Kidney (tissue), 14 donors: ENCODE results near the gene NF2. TPM values are rescaled to one million over a fixed set of nuclear protein-coding genes. Genes with fewer than 3 reads are reported as not detected.

Experiments
- DNase-seq, 5 donors: peaks; one replicate each; pipeline ENCODE4 v3.0.0-alpha.2; 2013 to 2020
- FAIRE-seq: peaks from 2 replicates; lab custom pipeline; 2012; peaks lifted over from hg19 to GRCh38; lab: Jason Lieb, UNC
- H3K27ac ChIP-seq, 2 donors: one replicate each; pipeline ENCODE4 v1.7.0; 2013; ENCODE audit warnings: low read depth in 2 of 2, low read length in 2 of 2, inconsistent platforms in 1 of 2
- H3K27me3 ChIP-seq: one replicate; pipeline ENCODE4 v1.7.1; 2013; ENCODE audit warnings: low read length, inconsistent platforms; ENCODE audit not compliant: control insufficient read depth, insufficient read depth
- H3K36me3 ChIP-seq, 3 donors: one replicate each; pipeline versions ENCODE4 v1.7.0 to v1.7.1; 2013; ENCODE audit warnings: low read length in 3 of 3, control low read depth in 1 of 3, inconsistent platforms in 1 of 3; ENCODE audit not compliant: insufficient read depth in 3 of 3, control insufficient read depth in 2 of 3
- H3K4me1 ChIP-seq, 3 donors: one replicate each; pipeline versions ENCODE4 v1.7.0 to v1.7.1; 2013; ENCODE audit warnings: low read length in 3 of 3, inconsistent platforms in 1 of 3, low read depth in 1 of 3; ENCODE audit not compliant: control insufficient read depth in 2 of 3, insufficient read depth in 2 of 3
- H3K4me3 ChIP-seq, 3 donors: one replicate each; pipeline versions ENCODE4 v1.7.0 to v1.8.1; 2013; ENCODE audit warnings: low read length in 3 of 3, control low read depth in 1 of 3, inconsistent platforms in 1 of 3
- H3K9ac ChIP-seq, 3 donors: one replicate each; pipeline versions ENCODE4 v1.7.0 to v1.7.1; 2013; ENCODE audit warnings: low read length in 3 of 3, control low read depth in 1 of 3, inconsistent platforms in 1 of 3
- H3K9me3 ChIP-seq, 3 donors: one replicate each; pipeline versions ENCODE4 v1.7.0 to v1.7.1; 2013; ENCODE audit warnings: low read length in 3 of 3, control low read depth in 1 of 3, inconsistent platforms in 1 of 3; ENCODE audit not compliant: control insufficient read depth in 2 of 3, insufficient read depth in 1 of 3
- intact Hi-C: fragments of 100-400 bp; cut with DNase I; formaldehyde crosslinking; loops from one replicate; pipeline ENCODE4 v1.11.1; 2022
- polyA plus RNA-seq: library from polyadenylated mRNA; stranded (reverse); fragments of 350-450 nt; fragmentation: Illumina TruSeq; extraction: RNeasy Lipid Tissue Mini Kit (QIAGEN cat#74804); gene quantifications from one replicate; pipeline ENCODE4 v1.2.3, GENCODE V29; 2014; ENCODE audit warnings: low read depth, low replicate concordance; ENCODE audit not compliant: insufficient read depth
- total RNA-seq: library from RNA; stranded (reverse); fragmentation: NEBNext Ultra II Directional; extraction: Animal tissue kit (Norgen Biotek cat#: 25700); gene quantifications from one replicate; pipeline ENCODE4 v1.2.1, GENCODE V29; 2021
- TF ChIP-seq, protein P1 (sequence below): IDR thresholded peaks from 3 replicates; pipeline ENCODE4 v1.5.1; 2012; ENCODE audit warnings: mild to moderate bottlenecking, moderate library complexity, borderline replicate concordance; ENCODE audit not compliant: insufficient read depth; ENCODE audit errors: extremely low read depth
- donor health status: control.
- donor health status: control.
- donor health status: control.
- donor health status: control.
- donor health status: control.
- donor health status: DM: yes; HTN: yes; CAD: no.
- donor health status: Normal renal cell carcinoma (clear cell type).

NF2 gene
- total and polyA plus RNA-seq, 2 donors from 2014 or later: 15.4 to 60.6 TPM

DNA sequence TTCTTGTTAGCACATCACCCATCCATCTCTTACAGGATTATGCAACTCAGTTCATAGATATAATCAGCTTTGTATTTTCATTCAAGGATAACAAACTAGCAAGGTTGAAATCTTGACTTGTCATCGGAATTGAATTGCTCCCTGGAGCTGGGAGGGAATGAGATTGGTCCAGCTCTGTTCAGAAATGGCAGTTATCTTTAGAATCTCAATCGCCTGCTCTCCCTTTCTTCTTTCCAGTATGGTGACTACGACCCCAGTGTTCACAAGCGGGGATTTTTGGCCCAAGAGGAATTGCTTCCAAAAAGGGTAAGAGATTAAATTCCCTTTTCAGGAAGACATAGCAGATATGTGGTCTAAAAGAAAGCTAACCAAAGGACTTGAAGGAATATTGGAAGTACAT, 51.0 kb downstream of the NF2 start:
- Histone ChIP-seq H3K27ac (no peak overlapping the region), H3K4me3 (no peak overlapping the region), H3K9me3 (no peaks in the 10 kb centered on the region), H3K36me3 (peaks cover 0 to 3% (median 3%) of the 10 kb centered on the region in 3 donors), H3K9ac (no peak overlapping the region), H3K27me3 (no peaks in the 10 kb centered on the region), H3K4me1 (no peaks in the 10 kb centered on the region)
- TF ChIP-seq, protein P1, sequence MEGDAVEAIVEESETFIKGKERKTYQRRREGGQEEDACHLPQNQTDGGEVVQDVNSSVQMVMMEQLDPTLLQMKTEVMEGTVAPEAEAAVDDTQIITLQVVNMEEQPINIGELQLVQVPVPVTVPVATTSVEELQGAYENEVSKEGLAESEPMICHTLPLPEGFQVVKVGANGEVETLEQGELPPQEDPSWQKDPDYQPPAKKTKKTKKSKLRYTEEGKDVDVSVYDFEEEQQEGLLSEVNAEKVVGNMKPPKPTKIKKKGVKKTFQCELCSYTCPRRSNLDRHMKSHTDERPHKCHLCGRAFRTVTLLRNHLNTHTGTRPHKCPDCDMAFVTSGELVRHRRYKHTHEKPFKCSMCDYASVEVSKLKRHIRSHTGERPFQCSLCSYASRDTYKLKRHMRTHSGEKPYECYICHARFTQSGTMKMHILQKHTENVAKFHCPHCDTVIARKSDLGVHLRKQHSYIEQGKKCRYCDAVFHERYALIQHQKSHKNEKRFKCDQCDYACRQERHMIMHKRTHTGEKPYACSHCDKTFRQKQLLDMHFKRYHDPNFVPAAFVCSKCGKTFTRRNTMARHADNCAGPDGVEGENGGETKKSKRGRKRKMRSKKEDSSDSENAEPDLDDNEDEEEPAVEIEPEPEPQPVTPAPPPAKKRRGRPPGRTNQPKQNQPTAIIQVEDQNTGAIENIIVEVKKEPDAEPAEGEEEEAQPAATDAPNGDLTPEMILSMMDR: no peak
- FAIRE-seq (no peak), DNase-seq (no peak)
- intact Hi-C loops: no loop called here

DNA sequence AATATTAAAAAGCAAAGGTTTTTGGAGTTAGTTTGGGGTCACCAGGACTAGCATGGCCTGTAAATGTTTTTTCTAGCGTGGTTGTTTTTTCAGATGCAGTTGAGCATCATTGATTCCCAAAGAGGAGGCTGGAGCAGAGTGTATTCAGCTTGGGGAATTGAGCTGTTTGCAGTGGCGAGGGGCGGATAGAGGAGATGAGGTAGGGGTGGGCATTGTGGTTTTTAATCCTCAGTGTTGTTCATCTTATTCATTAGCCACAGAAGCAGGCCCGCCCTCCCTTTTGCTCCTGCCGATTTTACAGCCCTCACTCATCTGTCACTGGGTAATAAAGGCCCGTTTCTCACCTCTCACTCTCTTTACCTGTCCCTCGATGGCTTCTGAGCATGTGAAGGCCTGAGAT, 51.4 kb downstream of the NF2 start:
- Histone ChIP-seq H3K4me3 (no peak overlapping the region), H3K4me1 (no peaks in the 10 kb centered on the region), H3K27ac (no peak overlapping the region), H3K9me3 (no peaks in the 10 kb centered on the region), H3K27me3 (no peaks in the 10 kb centered on the region), H3K36me3 (peaks cover 0 to 5% (median 3%) of the 10 kb centered on the region in 3 donors), H3K9ac (no peak overlapping the region)
- no peak for DNase-seq
- intact Hi-C loops: no loop called here
- no peak for FAIRE-seq
- TF ChIP-seq, protein P1: no peak

DNA sequence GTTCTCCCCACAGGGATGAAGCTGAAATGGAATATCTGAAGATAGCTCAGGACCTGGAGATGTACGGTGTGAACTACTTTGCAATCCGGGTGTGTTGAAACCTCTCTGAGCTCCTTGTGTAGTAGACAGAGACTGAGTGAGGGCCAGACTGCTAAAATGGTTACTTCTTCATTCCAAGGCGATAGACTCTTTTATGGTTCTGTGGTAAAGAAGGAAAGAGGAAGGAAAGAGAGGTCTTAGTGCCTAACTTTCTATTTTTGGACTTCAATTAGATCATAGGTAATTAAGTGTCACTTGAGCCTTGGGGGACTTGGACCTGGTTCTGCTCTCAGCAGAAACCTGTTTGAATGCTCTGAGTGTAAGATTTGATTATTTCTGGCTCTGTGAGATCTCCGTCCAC, 54.7 kb downstream of the NF2 start:
- no peaks in the 10 kb centered on the region for H3K27me3 ChIP-seq
- intact Hi-C loops: no loop called here
- H3K9ac ChIP-seq: no peak overlapping the region
- no peak for FAIRE-seq
- peaks cover 3 to 13% (median 5%) of the 10 kb centered on the region in 3 donors for H3K36me3 ChIP-seq
- H3K4me1 ChIP-seq: no peaks in the 10 kb centered on the region
- DNase-seq: no peak
- TF ChIP-seq, protein P1: no peak
- no peak overlapping the region for H3K4me3 ChIP-seq
- H3K9me3 ChIP-seq: no peaks in the 10 kb centered on the region
- H3K27ac ChIP-seq: no peak overlapping the region

- DNase-seq (no peak), FAIRE-seq (no peak)
- TF ChIP-seq, protein P1: no peak
- no peak overlapping the region for H3K4me3 ChIP-seq
- H3K27me3 ChIP-seq: no peaks in the 10 kb centered on the region
- H3K27ac ChIP-seq: no peak overlapping the region
- H3K9ac ChIP-seq: no peak overlapping the region
- peaks cover 5 to 20% (median 15%) of the 10 kb centered on the region in 3 donors for H3K36me3 ChIP-seq
- no peaks in the 10 kb centered on the region for H3K9me3 ChIP-seq
- H3K4me1 ChIP-seq: no peaks in the 10 kb centered on the region
- intact Hi-C loops: no loop called here
Measured at GRCh38 chr22:29660021-29660420, 56.6 kb downstream of the NF2 start.
